Hematopoietic multipotent progenitor cell treated with erythropoietin and hydrocortisone succinate and interleukin-3 and kit ligand, for 17 days (in vitro differentiated cells): ENCODE measurements around the gene ANO6.

Experiments used
- DNase-seq: peaks from one replicate; pipeline ENCODE4 v3.0.0-alpha.2; 2015; ENCODE audit warnings: low spot score

ANO6 gene

GRCh38 chr12:45212064-45212463 lies 3.8 kb upstream of the ANO6 start:
- no peak for DNase-seq

GRCh38 chr12:45213107-45213506 lies 2.8 kb upstream of the ANO6 start:
- DNase-seq: no peak

GRCh38 chr12:45214071-45214470 lies 1.8 kb upstream of the ANO6 start:
- DNase-seq: no peak

- DNase-seq: no peak
These were observed 1.0 kb upstream of the ANO6 start for GRCh38 chr12:45214749-45215418.

- DNase-seq: no peak
These were observed 511 bp downstream of the ANO6 start for GRCh38 chr12:45216230-45216982.

GRCh38 chr12:45216983-45217485 lies 1.1 kb downstream of the ANO6 start:
- DNase-seq: no peak

- no peak for DNase-seq
These were observed 2.0 kb downstream of the ANO6 start for GRCh38 chr12:45217846-45218245.

- no peak for DNase-seq
These were observed 3.7 kb downstream of the ANO6 start for GRCh38 chr12:45219621-45220020.

GRCh38 chr12:45220363-45220931 lies 4.6 kb downstream of the ANO6 start:
- no peak for DNase-seq

GRCh38 chr12:45220969-45221368 lies 5.1 kb downstream of the ANO6 start:
- no peak for DNase-seq

GRCh38 chr12:45223868-45224267 lies 8.0 kb downstream of the ANO6 start:
- no peak for DNase-seq

- DNase-seq: no peak
These were observed 8.4 kb downstream of the ANO6 start for GRCh38 chr12:45224311-45224710.

- no peak for DNase-seq
These were observed 10.1 kb downstream of the ANO6 start for GRCh38 chr12:45226021-45226420.

GRCh38 chr12:45227316-45228067 lies 11.6 kb downstream of the ANO6 start:
- no peak for DNase-seq

- no peak for DNase-seq
These were observed 15.7 kb downstream of the ANO6 start for GRCh38 chr12:45231515-45232145.

GRCh38 chr12:45232146-45232755 lies 16.4 kb downstream of the ANO6 start:
- no peak for DNase-seq

- DNase-seq: no peak
These were observed 17.0 kb downstream of the ANO6 start for GRCh38 chr12:45232756-45233372.

GRCh38 chr12:45234139-45234865 lies 18.4 kb downstream of the ANO6 start:
- DNase-seq: no peak

- no peak for DNase-seq
These were observed 19.5 kb downstream of the ANO6 start for GRCh38 chr12:45235087-45236025.
